ENCODE measurements around the gene UBTF.

Gene UBTF

GRCh38 chr17:44204441-44204882, 15.0 kb downstream of the UBTF start:
- no peak overlapping the region for H3K4me3 ChIP-seq (replicated peaks in 1 of 2; ENCODE audit: low read depth in 2 of 2, low read length in 2 of 2)
- TF ChIP-seq, protein P1, sequence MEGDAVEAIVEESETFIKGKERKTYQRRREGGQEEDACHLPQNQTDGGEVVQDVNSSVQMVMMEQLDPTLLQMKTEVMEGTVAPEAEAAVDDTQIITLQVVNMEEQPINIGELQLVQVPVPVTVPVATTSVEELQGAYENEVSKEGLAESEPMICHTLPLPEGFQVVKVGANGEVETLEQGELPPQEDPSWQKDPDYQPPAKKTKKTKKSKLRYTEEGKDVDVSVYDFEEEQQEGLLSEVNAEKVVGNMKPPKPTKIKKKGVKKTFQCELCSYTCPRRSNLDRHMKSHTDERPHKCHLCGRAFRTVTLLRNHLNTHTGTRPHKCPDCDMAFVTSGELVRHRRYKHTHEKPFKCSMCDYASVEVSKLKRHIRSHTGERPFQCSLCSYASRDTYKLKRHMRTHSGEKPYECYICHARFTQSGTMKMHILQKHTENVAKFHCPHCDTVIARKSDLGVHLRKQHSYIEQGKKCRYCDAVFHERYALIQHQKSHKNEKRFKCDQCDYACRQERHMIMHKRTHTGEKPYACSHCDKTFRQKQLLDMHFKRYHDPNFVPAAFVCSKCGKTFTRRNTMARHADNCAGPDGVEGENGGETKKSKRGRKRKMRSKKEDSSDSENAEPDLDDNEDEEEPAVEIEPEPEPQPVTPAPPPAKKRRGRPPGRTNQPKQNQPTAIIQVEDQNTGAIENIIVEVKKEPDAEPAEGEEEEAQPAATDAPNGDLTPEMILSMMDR (IDR thresholded peaks at IDR 0.05; ENCODE audit: low read depth, low read length): no peak
- peak; percentile 60 to 63 for DNase-seq (ENCODE audit: low read depth in 2 of 2)

GRCh38 chr17:44203731-44204440, 15.6 kb downstream of the UBTF start:
- peak; percentile 71 to 74 for DNase-seq (ENCODE audit: low read depth in 2 of 2)
- H3K4me3 ChIP-seq (replicated peaks in 1 of 2; ENCODE audit: low read depth in 2 of 2, low read length in 2 of 2): no peak overlapping the region
- TF ChIP-seq, protein P1 (IDR thresholded peaks at IDR 0.05; ENCODE audit: low read depth, low read length): peak; percentile 86

- TF ChIP-seq, protein P1 (IDR thresholded peaks at IDR 0.05; ENCODE audit: low read depth, low read length): no peak
- no peak overlapping the region for H3K4me3 ChIP-seq (replicated peaks in 1 of 2; ENCODE audit: low read depth in 2 of 2, low read length in 2 of 2)
- no peak for DNase-seq (ENCODE audit: low read depth in 2 of 2)
Observed at GRCh38 chr17:44202756-44203155, 16.7 kb downstream of the UBTF start.

DNA sequence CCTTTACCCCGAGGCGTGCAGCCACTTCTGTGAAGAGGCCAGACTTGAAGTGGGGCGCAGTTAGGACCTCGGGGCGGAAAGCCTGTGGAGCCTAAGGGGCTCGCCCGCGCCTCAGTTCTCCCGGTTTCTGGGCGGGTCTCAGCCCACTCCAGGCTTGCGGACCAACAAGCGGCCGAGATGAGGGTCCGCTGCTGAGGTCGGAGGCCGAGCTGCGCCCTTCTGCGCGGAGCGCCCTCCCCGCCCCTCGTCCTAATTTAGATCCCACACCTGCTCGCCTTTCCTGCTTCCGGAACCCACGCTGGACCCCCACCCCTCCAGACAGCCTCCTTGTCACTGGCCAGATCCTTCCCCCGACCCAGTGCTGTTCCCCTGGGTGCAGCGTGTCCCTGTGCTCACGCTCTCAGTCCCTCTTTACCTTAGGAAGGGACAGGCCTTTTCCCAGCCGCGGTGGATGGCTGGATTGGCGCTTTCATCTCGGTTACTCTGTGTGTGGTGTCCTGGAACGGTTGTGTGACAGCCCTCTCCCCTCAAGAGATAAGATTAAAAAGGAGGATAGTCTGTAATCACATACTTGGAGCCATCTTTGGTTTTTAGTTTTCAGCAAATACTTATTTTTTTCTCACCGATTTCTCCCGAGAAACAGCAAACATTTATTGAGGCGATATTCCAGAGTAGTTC, 18.9 kb downstream of the UBTF start:
- H3K4me3 ChIP-seq (replicated peaks in 1 of 2; ENCODE audit: low read depth in 2 of 2, low read length in 2 of 2): peak overlapping the region; percentile 69 to 72
- no peak for DNase-seq (ENCODE audit: low read depth in 2 of 2)

DNA sequence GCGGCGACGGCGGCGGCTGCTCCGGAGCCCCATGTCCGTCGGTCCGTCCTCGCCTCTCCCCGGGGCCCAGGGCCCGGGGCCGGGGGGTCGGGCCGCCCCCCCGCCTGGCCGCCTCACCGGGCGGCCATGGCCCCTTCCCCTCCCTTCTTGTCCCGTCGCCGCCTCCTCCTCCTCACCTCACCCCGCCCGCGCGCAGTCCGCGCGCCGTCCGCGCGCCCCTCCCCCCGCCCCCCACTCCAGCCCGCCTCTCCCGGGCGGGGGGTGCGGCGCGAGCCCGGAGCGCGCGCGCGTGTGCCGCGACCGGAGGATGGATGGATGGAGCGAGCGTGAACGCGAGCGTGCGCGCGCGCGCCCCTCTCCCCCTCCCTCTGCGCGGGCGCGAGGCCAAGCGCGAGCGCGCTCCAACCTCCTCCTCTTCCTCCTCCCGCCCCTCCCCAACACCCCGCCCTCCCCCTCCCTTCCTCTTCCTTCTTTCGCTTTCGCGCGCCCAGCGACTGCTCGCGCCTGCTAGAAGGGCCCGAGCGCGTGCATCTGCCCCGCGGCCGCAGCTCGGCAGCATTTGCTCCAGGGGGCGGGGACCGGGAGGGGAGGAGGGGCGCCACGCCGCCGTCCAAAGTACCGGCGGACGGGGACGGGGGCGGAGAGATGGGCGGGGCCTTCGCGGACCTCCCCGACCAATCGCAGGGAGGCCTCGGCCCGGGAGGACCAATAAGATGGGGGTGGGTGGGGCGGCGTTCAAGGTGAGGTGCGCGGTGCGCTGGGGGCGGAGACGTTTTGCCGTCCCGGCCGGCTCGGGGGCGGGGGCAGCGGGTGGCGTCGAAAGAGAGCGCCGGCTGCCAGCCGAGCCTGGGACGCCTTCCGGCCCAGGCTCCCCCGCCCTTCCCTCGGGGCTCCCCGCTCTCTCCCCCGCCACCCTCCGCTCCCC, 19.7 kb downstream of the UBTF start, which contains the start of gene ATXN7L3:
TSS of gene ATXN7L3 (minus strand) at position 332 of the 925 bp plus-strand sequence. CDS start 1,814 bp downstream, outside the sequence.
- peak within 1 kb of the TSS; percentile 73 to 77 for H3K4me3 ChIP-seq (replicated peaks in 1 of 2; ENCODE audit: low read depth in 2 of 2, low read length in 2 of 2)
- TF ChIP-seq, protein P1 (IDR thresholded peaks at IDR 0.05; ENCODE audit: low read depth, low read length): no peak
- DNase-seq (ENCODE audit: low read depth in 2 of 2): peak; percentile 98 to 99

More for the DNA sequence above, 18.9 kb downstream of the UBTF start:
- TF ChIP-seq, protein P1 (IDR thresholded peaks at IDR 0.05; ENCODE audit: low read depth, low read length): no peak

Data from cardiac fibroblast (primary cell).